Thoracic aorta (tissue), 2 donors: ENCODE results near the gene SPTBN4. TPM values are rescaled to one million over a fixed set of nuclear protein-coding genes. Genes with fewer than 3 reads are reported as not detected.
"Not testable (repeated sequence)": the region's sequence is repeated elsewhere in the genome, so short reads cannot be mapped to it uniquely, and the experiment has no call there.

Experiments
- ATAC-seq: fragments of 150-250 bp; one replicate; pipeline ENCODE4 v1.8.0; 2017; ENCODE audit warnings: low read depth; ENCODE audit not compliant: insufficient number of reproducible peaks, low FRiP score
- DNase-seq: peaks from one replicate; pipeline ENCODE4 v3.0.0-alpha.2; 2020; ENCODE audit warnings: low spot score
- H3K27ac ChIP-seq, 2 donors: fragments of 200-600 bp; sonication (generic); 1 replicate in 1 of 2; 2 replicates in 1 of 2; pipeline ENCODE4 v1.5.1; 2016; ENCODE audit warnings: mild to moderate bottlenecking in 2 of 2, moderate library complexity in 2 of 2
- H3K27me3 ChIP-seq: fragments of 200-600 bp; sonication (generic); replicated peaks from 2 replicates; pipeline ENCODE4 v1.6.0; 2016; ENCODE audit warnings: mild to moderate bottlenecking; ENCODE audit not compliant: insufficient read depth
- H3K36me3 ChIP-seq: fragments of 200-600 bp; sonication (generic); one replicate; pipeline ENCODE4 v1.5.1; 2016
- H3K4me1 ChIP-seq, 2 donors: fragments of 200-600 bp; sonication (generic); 1 replicate in 1 of 2; 2 replicates in 1 of 2; pipeline versions ENCODE4 v1.5.1 to v1.6.0; 2016; ENCODE audit warnings: low read depth in 2 of 2, mild to moderate bottlenecking in 1 of 2; ENCODE audit not compliant: control insufficient read depth in 1 of 2
- H3K4me3 ChIP-seq: fragments of 200-600 bp; sonication (generic); 2 replicates; pipeline ENCODE4 v1.5.1; 2016; ENCODE audit warnings: mild to moderate bottlenecking
- H3K9me3 ChIP-seq: fragments of 200-600 bp; sonication (generic); 2 replicates; pipeline ENCODE4 v1.5.1; 2016
- CTCF ChIP-seq: fragments of 200-600 bp; sonication (generic); IDR thresholded peaks from one replicate; pipeline ENCODE4 v1.5.1; 2019; ENCODE audit warnings: antibody characterized with exemption
- total RNA-seq, 2 donors: library from RNA; depleted of rRNA; stranded (reverse); fragments of >200 nt; gene quantifications; one replicate each; pipeline versions ENCODE4 v1.1.0 to v1.2.3, GENCODE V29; 2016

Gene SPTBN4
- total RNA-seq, 2 donors from 2014 or later, result 2.0 to 7.0 TPM

GRCh38 chr19:40555978-40556689 is 89.3 kb downstream of the SPTBN4 start:
- Histone ChIP-seq H3K27me3 (no peaks in the 10 kb centered on the region), H3K36me3 (no peaks in the 10 kb centered on the region), H3K4me1 (no peaks in the 10 kb centered on the region), H3K27ac (no peak overlapping the region), H3K4me3 (no peak overlapping the region), H3K9me3 (no peaks in the 10 kb centered on the region)
- no peak for ATAC-seq
- TF ChIP-seq CTCF, result no peak
- no peak for DNase-seq

- DNase-seq (no peak), ATAC-seq (no peak)
- Histone ChIP-seq H3K27me3 (no peaks in the 10 kb centered on the region), H3K36me3 (no peaks in the 10 kb centered on the region), H3K27ac (no peak overlapping the region), H3K9me3 (no peaks in the 10 kb centered on the region), H3K4me1 (no peaks in the 10 kb centered on the region), H3K4me3 (no peak overlapping the region)
- no peak for TF ChIP-seq CTCF
Observed at GRCh38 chr19:40556953-40557530, 90.2 kb downstream of the SPTBN4 start.

GRCh38 chr19:40559394-40559793 is 92.6 kb downstream of the SPTBN4 start:
- H3K4me3 ChIP-seq, result no peak overlapping the region
- H3K36me3 ChIP-seq, result no peaks in the 10 kb centered on the region
- TF ChIP-seq CTCF, result no peak
- ATAC-seq, result no peak
- no peaks in the 10 kb centered on the region for H3K27me3 ChIP-seq
- H3K27ac ChIP-seq, result no peak overlapping the region
- no peaks in the 10 kb centered on the region for H3K4me1 ChIP-seq
- DNase-seq, result no peak
- no peaks in the 10 kb centered on the region for H3K9me3 ChIP-seq

- DNase-seq (no peak), ATAC-seq (no peak)
- Histone ChIP-seq H3K4me3 (no peak overlapping the region), H3K4me1 (no peaks in the 10 kb centered on the region), H3K36me3 (no peaks in the 10 kb centered on the region), H3K27me3 (no peaks in the 10 kb centered on the region), H3K9me3 (no peaks in the 10 kb centered on the region), H3K27ac (no peak overlapping the region)
- TF ChIP-seq CTCF, result no peak
Observed at GRCh38 chr19:40560092-40560507, 93.3 kb downstream of the SPTBN4 start.

GRCh38 chr19:40561947-40562346 is 95.1 kb downstream of the SPTBN4 start:
- H3K36me3 ChIP-seq, result no peaks in the 10 kb centered on the region
- no peaks in the 10 kb centered on the region for H3K9me3 ChIP-seq
- TF ChIP-seq CTCF, result no peak
- H3K4me1 ChIP-seq, result no peaks in the 10 kb centered on the region
- ATAC-seq, result no peak
- no peak overlapping the region for H3K27ac ChIP-seq
- DNase-seq, result no peak
- H3K4me3 ChIP-seq, result no peak overlapping the region
- H3K27me3 ChIP-seq, result no peaks in the 10 kb centered on the region

- not testable (repeated sequence) for H3K27ac ChIP-seq, H3K4me3 ChIP-seq, DNase-seq, H3K27me3 ChIP-seq, H3K9me3 ChIP-seq, H3K4me1 ChIP-seq, H3K36me3 ChIP-seq, ATAC-seq
Observed at GRCh38 chr19:40564535-40564934, 97.7 kb downstream of the SPTBN4 start.
